ENCODE measurements around the gene TSPYL2.

Gene TSPYL2

DNA sequence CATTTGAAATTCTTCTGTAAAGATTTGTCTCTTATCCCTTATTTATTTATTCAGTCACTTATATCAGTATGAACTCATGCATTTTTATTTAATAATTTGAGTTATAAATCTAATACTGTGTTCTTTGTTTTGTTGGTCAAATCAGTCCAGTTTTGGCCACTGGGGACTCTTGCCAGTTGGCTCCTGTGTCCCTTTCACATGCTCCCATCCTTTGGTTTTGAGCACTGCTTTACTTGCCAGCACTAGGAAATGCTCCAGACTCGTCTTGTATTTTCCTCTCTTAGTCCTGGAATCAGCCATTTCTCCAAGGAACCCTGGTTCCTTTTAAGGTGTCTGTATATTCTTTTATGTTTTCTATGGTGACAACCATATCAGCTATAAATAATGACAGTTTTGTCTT, 39.8 kb downstream of the TSPYL2 start:
- in situ Hi-C loops (cut with MboI; ENCODE audit: low sequenced_read_pairs): no loop called here

DNA sequence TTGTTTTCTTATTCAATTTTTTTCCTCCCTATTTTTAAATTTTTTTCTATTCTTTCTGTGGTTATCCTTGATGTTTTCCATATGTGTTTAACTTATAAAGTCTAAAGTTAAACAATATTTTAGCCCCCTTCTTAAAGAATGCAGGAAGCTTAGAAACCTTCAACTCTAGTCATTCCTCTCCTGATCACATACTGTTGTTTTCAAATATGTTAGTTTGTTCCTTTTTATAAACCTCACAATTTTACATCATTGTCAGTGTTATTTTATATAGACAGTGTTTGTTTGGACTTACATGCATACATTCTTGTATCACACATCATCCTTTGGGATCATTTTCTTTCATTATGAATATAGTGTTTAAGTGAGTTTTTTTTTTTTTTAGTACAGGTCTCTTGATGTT, 43.3 kb downstream of the TSPYL2 start:
- in situ Hi-C loops (cut with MboI; ENCODE audit: low sequenced_read_pairs): no loop called here

DNA sequence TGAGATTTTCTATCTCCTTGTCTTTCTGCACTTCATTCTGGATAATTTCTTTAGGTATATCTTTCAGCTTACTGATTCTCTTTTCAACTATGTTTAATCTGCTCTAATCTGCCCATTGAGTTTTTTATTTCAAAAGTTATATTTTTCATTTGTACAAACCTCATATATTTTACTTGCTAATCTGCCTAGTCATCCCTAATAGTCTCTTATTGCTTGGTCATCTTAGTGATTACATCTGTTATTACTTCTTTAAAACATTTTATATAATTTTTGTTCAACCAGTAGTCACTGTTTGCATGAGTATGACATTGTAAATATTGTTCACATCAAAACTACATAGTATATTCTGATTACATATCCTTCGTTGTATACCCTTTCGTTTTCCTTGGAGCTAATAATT, 44.2 kb downstream of the TSPYL2 start:
- in situ Hi-C loops (cut with MboI; ENCODE audit: low sequenced_read_pairs): no loop called here

DNA sequence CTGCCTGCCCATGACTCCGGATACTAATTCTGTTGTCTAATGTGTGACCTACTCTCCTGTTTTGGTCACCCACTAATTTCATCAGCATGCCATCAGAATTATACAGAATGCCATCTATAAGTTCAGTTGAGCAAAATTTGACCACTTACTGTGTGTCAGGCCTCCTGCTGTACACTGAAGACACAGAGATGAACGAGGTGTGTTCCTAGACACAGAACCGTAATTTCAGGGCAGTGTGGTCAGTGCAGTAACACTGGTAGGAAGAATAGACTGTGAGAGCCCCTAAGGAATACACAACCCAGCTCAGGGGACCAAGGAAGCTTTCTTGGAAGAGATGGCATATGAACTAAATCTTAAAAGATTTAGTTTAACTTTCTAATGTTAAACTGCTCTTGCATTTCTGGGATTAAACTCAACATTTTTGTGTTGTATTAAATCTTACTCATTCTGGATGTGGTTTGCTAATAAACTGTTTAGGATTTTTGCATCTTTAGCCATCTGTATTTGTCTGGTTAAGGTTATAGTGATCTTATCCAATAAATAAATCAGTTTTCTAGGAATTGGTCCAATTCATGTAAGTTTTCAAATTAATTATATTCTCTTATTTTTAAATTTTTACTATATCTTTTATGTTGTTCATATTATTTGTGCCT, 46.1 kb downstream of the TSPYL2 start:
- in situ Hi-C loops (cut with MboI; ENCODE audit: low sequenced_read_pairs): no loop called here

DNA sequence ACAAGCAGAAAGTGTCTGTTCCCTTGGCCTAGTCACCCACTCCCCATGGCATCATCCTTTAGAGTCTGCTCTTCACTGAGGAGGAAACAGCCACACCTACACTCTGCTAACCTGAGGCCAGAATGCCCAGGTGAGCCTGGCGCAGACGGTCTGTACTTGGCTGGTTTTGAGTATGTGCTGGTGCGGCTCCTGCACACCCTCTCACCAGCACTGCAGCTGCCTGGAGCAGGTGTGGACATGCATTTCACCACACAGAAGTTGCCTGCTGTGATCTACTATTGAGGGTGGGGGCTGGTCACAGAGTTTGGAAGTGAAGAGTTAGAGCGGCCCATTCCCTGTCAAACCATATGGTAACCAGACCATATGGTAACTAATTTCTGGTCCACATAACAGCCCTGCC, 51.2 kb downstream of the TSPYL2 start:
- in situ Hi-C loops (cut with MboI; ENCODE audit: low sequenced_read_pairs): no loop called here

DNA sequence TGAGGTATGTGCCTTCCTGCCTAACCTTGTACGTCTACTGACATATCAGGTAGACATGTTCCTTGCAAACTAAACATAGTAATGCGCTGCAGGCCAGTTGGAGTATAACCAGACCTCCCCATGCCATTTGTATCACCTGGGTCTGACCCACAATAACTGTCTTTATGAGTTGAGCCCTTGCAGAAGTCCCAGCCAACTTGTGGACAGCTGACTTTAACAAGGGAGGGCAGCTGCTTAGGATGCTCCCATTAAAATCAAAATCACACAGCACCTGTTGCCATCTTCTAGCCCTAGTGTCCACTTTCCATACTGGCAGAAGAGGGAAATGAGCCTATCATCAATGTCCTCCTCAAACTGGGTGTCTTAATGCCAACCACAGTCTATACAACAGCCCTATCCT, 53.4 kb downstream of the TSPYL2 start:
- in situ Hi-C loops (cut with MboI; ENCODE audit: low sequenced_read_pairs): no loop called here
